ENCODE results near the gene TENT4B. TPM values are rescaled to one million over a fixed set of nuclear protein-coding genes. Genes with fewer than 3 reads are reported as not detected.

Gene TENT4B
- total RNA-seq, 2 donors from 2014 or later: 5.5 to 7.1 TPM

- intact Hi-C loops (cut with DNase I): no loop called here
- no peak for ATAC-seq
- DNase-seq: no peak
Observed at GRCh38 chr16:50185005-50185505, 31.9 kb downstream of the TENT4B start.

GRCh38 chr16:50188619-50189136 is 35.6 kb downstream of the TENT4B start:
- no peak for DNase-seq
- intact Hi-C loops (cut with DNase I): no loop called here
- no peak for ATAC-seq

- ATAC-seq (no peak), DNase-seq (no peak)
- intact Hi-C loops (cut with DNase I): no loop called here
Observed at GRCh38 chr16:50190292-50190691, 37.2 kb downstream of the TENT4B start.

GRCh38 chr16:50192386-50193050 is 39.4 kb downstream of the TENT4B start:
- no peak for ATAC-seq

GRCh38 chr16:50193594-50193993 is 40.5 kb downstream of the TENT4B start:
- ATAC-seq (no peak), DNase-seq (no peak)
- intact Hi-C loops (cut with DNase I): no loop called here

More at GRCh38 chr16:50192386-50193050, 39.4 kb downstream of the TENT4B start:
- DNase-seq: no peak
- intact Hi-C loops (cut with DNase I): no loop called here

GRCh38 chr16:50195276-50195675 is 42.2 kb downstream of the TENT4B start:
- ATAC-seq (peak in 1 of 2 donors; percentile 43), DNase-seq (no peak)
- intact Hi-C loops (cut with DNase I): loop anchor here in 1 of 2 donors (5.0 kb wide), 1 partner anchor 33 kb away; no protein-coding TSS in a partner anchor

- intact Hi-C loops (cut with DNase I): loop anchor here in 1 of 2 donors (5.0 kb wide), 1 partner anchor 33 kb away; no protein-coding TSS in a partner anchor
- DNase-seq: no peak
- ATAC-seq: no peak
Observed at GRCh38 chr16:50195756-50196155, 42.6 kb downstream of the TENT4B start.

- intact Hi-C loops (cut with DNase I): loop anchor here in 1 of 2 donors (5.0 kb wide), 1 partner anchor 35 kb away; no protein-coding TSS in a partner anchor
- DNase-seq (no peak), ATAC-seq (no peak)
Observed at GRCh38 chr16:50197582-50197981, 44.5 kb downstream of the TENT4B start.

GRCh38 chr16:50198802-50199403 is 45.8 kb downstream of the TENT4B start:
- no peak for ATAC-seq
- intact Hi-C loops (cut with DNase I): loop anchor here in 1 of 2 donors (5.0 kb wide), 1 partner anchor 37 kb away; no protein-coding TSS in a partner anchor

GRCh38 chr16:50201787-50202186 is 48.7 kb downstream of the TENT4B start:
- no peak for DNase-seq

More at GRCh38 chr16:50198802-50199403, 45.8 kb downstream of the TENT4B start:
- DNase-seq: no peak

GRCh38 chr16:50202926-50203624 is 50.0 kb downstream of the TENT4B start:
- intact Hi-C loops (cut with DNase I): no loop called here
- no peak for DNase-seq

More at GRCh38 chr16:50201787-50202186, 48.7 kb downstream of the TENT4B start:
- peak in 1 of 2 donors; percentile 20 for ATAC-seq
- intact Hi-C loops (cut with DNase I): no loop called here

GRCh38 chr16:50203681-50204080 is 50.6 kb downstream of the TENT4B start:
- no peak for DNase-seq
- intact Hi-C loops (cut with DNase I): no loop called here
- ATAC-seq: no peak

More at GRCh38 chr16:50202926-50203624, 50.0 kb downstream of the TENT4B start:
- ATAC-seq: peak; percentile 58 to 84

- intact Hi-C loops (cut with DNase I): loop anchor here in 1 of 2 donors (5.0 kb wide), 1 partner anchor 137 kb away; the partner anchor contains the start of gene HEATR3
Observed at GRCh38 chr16:50204453-50205108, 51.5 kb downstream of the TENT4B start.

GRCh38 chr16:50207652-50208051 is 54.5 kb downstream of the TENT4B start:
- DNase-seq (no peak), ATAC-seq (peak; percentile 42 to 65)
- intact Hi-C loops (cut with DNase I): loop anchor here in 1 of 2 donors (5.0 kb wide), 1 partner anchor 140 kb away; the partner anchor contains the start of gene HEATR3

More at GRCh38 chr16:50204453-50205108, 51.5 kb downstream of the TENT4B start:
- no peak for ATAC-seq
- no peak for DNase-seq

GRCh38 chr16:50208460-50208931 is 55.4 kb downstream of the TENT4B start:
- intact Hi-C loops (cut with DNase I): loop anchor here in 1 of 2 donors (5.0 kb wide), 1 partner anchor 141 kb away; the partner anchor contains the start of gene HEATR3
- ATAC-seq (peak in 1 of 2 donors; percentile 8), DNase-seq (no peak)

- intact Hi-C loops (cut with DNase I): loop anchor here (1.0 to 10.0 kb wide), 4 partner anchors 54 to 455 kb away; partner anchors contain the start of gene HEATR3 (in 1 of the 2)
- ATAC-seq: peak in 1 of 2 donors; percentile 4
- no peak for DNase-seq
Observed at GRCh38 chr16:50209546-50210265, 56.6 kb downstream of the TENT4B start.

GRCh38 chr16:50210266-50211038 is 57.3 kb downstream of the TENT4B start:
- DNase-seq (peak; percentile 85), ATAC-seq (peak; percentile 91 to 97)
- intact Hi-C loops (cut with DNase I): loop anchor here (1.0 to 10.0 kb wide), 3 partner anchors 55 to 454 kb away; no protein-coding TSS in a partner anchor

All from left cardiac atrium (tissue), 4 donors.